COLO668 (cell line): ENCODE data around the gene PDE8A.

Experiments
- DNase-seq: peaks from one replicate; lab custom pipeline; 2025; ENCODE audit not compliant: unreplicated experiment; lab: John Stamatoyannopoulos, UW

Gene PDE8A

DNA sequence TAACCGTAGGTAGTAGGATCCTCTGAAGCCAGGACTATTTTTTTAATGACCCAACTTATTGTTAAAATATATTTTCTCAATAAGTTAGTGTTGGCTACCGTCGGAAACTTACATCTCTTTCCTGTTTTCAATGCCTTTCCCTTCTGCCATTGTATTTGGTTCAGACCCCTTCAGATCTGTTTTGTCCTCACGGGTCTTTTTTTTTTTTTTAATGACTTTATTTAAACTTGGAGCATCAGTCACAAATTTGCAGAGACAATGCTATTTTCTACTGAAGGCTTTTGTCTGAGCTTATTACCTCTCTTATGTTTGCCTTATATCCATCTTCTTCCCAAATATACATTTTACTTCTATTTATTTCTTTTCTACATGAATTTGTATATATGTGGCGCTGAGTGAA is 47.6 kb downstream of the PDE8A start:
- DNase-seq = no peak

DNA sequence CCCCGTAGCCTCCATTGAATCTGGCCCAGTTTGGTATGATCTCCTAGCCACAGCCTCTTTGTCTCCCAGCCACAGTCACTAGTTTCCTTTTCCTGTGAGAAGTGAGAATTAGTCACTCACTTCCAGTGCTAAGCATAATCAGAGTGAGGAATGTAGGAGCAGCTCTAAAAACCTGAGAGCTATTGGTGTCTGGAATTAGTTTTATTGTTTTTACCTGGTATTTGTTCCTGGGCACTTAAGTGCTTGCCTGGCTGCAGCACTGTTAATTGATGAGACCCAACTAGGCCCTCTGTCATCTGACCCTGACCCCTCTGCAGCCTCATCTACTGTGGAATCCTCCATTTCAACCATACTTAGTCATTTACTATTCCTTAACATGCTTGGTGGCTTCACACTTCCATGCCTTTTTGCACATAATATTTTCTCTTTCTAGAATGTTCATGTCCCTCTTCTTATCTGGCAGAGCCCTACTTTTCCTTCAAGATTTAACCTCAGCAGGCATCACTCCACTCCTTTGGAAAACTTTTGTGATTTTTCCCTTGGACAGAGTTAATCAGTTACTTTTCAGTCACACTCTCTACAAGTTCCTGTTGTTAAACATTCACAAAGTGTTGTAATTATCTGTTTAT is 48.8 kb downstream of the PDE8A start:
- DNase-seq = no peak

DNA sequence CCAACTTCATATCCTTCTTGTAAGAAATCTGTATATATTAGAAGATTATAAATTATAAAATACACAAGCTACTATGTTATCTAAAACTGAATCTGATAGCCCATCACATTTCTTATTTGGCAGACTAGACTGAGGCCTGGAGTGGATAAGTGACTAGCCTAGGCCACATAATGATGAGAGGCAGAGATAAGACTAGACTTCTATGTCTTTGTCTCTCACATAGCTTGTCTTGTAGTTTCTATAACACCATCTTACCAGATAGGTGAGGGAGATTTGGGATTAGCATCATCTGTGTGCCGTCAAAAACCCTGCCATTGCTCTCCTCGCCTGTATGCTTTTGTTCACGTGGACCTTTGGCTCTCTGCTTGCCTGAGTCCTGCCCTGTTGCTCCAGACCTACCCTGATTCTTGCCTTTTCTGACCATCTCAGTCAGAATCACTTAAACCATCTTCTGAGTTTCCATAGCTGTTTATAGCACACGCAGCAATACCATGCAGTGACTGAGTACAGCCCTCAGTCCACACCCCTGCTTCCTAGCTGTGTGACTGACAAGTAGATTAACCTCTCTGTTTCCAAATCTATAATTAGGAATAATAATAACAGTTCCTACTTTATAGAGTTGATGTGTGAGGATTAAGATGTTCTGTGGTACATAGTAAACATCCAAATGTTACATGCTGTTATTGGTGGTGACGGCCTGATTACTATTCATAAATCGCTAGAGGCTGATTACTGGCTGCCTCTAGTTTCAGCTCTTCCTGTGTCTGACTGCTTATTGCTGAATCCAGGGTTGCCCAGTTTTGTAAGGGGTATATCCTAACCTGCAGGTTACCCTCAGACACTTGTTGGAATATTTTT is 49.7 kb downstream of the PDE8A start:
- DNase-seq = no peak

DNA sequence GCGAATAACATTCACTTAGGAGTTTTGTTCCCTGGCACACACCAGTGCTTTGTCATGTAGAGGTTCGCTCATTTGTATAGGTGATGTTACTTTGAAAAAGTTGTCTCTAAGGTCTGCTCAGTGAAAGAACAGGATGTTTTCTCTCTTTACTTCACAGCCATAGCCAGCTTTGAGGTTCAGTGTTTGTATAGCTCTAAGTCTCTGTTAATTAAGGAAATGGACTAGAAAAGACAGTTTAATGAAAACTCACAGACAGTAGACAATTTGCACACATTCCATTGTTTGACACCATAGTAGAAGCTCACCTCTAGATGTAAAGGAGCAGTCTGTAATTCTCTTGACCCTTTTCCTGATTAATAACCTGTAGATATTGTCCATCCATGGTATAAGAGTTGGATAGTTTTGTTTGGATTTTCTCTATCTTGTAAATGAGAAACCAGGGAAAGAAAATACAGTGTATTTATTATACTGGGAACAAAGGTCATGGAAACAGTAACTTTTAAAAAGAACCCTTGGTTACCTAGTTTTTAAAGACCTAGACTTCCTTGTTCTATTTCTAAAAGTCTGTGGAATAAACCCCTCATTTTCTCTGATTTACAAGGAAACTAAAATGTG is 50.4 kb downstream of the PDE8A start:
- DNase-seq = no peak

DNA sequence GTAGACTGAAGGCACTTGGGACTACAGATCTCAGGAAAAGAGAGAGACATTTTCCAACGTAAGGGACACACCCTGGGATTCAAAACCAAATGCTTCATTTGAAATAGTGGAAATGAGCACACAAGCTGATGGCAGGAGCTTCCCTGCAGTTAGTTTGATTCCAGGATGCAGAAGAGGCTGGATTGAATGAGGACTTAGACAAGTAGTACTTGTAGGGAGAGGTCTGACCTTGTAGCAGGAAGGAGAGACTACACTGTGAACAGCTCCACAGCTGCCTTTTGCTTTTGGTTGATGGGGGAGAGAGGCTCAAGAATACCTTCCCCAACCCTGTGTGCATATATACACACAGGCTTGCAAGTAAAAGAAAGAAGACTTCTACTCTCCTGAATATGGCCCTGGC is 51.5 kb downstream of the PDE8A start:
- no peak for DNase-seq

DNA sequence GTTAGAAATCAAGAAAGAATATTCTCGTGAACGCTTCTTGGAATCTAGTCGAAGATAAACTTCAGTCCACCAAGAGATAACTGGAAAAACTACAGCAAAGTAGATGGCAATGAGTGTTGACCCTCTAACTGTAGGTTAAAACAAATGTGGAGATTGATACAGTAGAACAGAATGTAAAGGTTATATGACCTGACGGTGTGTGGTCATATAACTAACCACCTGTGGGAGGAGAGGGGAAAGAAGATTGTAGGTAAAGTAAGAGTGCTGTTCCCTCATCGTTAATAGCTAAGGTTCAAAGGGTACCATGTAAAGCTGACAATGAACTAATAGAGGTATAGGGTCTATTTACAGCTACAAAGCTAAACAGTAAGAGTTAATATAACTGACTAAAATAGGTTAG is 52.6 kb downstream of the PDE8A start:
- no peak for DNase-seq

DNA sequence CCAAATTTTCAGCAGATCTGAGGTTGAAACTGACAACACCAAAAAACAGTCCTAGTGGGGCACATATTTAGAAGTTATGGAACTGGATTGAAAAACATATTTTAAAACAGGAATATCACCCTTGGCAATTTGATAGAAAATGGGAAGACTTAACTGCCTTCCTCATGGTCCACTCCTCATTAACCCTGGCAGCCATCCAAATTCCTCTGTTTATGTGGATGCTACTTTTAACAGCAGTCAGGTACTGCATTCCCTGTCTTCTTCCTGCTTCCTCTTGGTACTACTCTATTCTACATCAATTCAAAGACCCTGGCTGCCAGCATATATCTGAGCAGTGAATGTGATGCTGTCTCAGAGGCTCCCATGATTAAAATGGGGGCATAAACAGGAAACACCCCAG is 54.3 kb downstream of the PDE8A start:
- DNase-seq = no peak

DNA sequence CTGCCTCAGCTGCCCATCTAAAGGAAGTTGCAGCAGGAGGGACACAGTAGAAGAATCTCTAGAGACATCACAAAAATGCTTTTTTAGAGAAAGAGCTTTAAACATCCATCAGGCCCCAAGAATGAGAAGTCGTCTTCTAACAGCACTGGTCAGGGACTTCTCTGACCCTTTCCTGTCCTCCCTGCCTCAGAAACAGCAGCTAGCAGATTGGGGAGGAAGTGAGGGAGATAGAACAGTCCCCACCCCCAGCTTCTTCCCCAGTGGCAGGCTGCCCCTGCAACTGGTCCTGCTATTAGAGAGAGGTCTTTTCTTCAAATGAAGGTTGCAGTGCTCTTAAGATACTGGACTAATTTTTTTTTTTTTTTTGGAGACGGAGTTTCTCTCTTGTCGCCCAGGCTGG is 55.1 kb downstream of the PDE8A start:
- DNase-seq = no peak

DNA sequence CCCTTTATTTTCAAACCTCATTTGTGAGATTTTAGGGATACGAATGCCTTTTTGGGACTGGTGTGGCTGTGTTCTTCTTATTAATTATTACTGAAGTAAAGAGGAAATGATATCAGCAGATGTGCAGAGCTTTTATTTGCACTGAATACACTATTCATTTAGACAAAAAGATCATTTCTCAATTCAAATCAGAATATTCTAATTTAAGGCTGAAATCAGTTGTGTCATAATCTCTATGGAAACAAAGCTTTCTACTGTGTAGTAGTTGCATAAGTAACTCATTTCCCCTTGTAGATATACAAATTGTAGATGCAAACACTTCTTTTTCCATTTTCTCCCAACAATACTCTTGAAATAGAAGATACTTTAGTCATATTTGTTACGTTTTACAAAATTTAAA is 56.0 kb downstream of the PDE8A start:
- DNase-seq = no peak

DNA sequence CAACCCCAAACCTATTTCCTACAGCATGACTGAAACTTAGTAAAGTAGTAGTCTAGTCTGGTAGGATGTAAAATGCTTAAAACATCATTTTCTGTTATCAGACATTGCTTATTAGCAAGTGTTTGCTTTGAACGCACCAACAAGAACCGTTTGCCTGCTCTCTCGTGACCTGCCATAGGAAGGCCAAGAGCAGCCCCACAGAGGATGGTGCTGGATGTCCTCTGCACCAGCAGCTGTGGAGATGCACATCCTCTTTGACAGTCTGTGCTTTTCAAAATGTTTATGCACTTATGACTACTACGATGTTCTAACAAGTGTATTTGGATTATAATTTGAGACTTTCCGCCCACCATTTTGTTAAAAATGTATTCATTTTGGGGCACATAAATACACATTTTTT is 59.6 kb downstream of the PDE8A start:
- DNase-seq = no peak

DNA sequence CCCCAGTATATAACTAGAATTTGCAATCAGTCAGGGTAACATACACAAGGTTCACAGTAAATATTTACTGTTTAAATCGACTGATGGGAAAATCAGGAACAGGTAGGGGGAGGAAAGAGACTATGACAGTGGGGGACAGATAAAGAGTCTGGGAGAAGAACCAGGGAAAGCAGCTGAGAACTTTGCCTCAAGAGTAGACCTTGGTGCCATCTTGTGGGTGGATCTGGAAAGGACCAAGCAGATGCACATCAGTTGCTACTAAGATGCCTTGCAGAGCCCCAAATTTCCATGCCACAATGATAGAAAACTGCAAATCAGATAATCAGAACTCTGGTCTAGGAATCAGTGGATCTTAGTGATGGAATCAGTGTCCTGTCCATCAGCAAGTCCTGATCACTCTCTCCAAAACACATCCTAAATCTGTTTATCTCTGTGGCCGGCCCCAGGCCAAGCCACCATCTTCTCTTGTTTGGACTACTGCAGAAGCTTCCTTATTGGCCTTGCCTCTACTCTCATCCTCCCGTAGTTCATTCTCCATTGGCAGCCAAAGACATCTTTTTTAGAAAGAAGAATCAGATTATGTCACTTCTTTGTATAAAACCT is 62.7 kb downstream of the PDE8A start:
- DNase-seq = peak; percentile 14

DNA sequence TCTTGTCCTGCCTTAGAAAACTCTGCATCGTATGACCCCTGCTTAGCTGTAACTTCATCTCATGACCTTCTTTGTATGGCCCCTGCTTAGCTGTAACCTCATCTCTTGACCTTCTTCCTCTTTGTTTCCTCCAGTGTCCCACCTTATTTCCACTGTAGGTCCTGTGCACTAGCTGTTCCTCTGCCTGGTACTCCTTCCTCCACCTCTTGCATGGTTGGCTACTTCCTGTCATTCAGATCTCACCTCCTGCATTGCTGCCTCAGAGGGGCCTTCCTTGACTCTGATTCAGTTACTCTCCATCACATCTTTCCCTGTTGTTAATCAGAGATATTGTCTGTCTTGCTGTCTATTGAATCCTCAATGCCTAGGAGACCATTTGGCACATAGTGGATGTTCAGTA is 63.2 kb downstream of the PDE8A start:
- DNase-seq = no peak

DNA sequence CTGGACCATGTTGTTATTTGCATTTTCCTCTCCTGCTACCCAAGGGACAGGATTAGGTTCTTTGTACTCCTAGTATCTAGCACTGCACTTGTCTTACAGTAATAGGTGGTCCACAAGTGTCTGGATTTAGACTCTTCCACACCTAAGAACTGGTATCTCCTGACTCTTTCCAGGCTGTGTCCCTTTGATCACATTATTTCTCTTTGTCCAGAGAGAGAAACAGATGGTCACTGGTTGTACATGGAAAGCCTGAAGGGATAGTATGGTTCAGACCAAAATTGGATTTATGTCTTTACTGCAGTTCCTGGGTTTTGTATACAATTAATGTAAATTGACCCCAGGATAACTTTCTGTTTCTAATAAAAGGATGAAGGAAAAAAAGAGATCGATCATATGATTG is 64.0 kb downstream of the PDE8A start:
- no peak for DNase-seq

DNA sequence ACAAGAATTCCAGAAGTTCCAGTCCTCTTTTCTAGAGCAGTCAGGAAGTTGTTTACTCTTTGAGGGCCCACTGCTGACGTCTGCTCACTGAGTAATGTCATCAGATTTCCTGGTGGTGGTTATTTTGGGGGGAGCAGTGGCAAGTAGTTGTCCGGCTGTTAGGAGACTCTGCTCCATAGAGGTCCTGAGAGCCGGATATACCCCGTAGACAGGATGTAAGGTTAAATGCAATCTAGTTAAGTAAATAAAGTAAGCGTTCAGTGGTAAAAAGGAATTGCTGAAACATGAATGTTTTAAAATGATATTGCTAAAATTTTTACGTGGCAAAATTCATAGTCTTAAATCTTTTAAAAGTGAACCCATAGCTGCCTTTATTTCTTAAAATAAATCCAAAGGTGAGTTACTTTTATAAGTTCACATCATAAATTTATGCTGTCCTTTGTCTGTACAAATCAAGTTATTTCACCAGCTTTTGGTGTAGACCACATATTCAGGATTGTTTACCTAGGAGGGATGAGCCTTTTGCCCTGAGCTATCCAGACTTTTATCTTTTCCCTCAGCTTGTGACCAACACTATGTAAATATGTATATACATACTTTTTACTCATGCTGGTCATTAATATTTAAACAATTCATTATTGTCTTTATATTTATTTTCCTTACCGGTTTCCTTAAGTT is 65.8 kb downstream of the PDE8A start:
- DNase-seq = peak; percentile 36

DNA sequence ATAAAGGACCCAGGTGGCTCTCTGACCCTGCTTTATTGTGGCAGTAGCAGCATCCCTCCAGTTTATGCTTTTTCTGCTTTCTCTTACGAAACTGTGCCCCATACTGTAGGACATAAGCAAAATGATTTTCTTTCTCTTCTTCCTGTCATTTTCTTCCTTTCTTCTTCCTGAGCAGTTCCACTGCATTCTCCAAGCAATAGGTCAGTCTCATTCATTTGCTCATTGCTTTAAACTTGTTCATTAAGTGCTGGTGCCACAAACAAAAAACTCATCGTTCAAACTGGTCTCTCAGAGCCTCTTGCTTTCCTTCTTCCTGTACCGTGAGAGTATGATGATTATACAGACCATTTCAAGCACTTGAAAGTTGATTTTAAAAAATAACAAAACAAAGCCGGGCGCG is 66.8 kb downstream of the PDE8A start:
- DNase-seq = no peak

DNA sequence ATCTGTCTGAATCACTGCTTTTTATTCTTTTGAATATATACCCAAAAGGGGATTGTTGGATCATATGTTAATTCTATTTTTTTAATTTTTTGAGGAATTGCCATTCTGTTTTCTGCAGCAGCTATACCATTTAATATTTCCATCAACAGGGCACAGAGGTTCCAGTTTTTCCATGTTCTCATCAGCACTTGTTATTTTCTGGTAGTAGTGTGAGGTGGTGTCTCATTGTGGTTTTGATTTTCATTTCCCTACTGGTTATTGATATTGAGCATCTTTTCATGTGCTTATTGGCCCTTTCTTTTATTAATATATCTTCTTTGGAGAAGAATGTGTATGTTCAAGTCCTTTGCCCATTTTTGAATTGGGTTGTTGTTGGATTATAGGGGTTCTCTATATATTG is 68.1 kb downstream of the PDE8A start:
- no peak for DNase-seq

DNA sequence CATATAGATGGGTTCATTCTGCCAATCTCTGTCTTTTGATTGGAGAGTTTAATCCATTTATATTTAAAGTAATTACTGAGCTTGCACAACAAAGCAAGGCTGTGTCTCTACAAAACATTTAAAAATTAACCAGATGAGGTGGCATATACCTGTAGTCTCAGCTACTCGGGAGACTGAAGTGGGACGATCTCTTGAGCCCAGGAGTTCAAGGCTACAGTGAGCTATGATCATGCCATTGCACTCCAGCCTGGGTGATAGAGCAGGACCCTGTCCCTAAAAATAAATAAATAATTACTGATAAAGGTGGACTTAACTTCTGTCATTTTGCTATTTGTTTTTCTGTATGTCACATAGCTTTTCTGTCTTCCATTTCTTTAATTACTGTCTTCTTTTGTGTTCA is 78.1 kb downstream of the PDE8A start:
- DNase-seq = no peak

DNA sequence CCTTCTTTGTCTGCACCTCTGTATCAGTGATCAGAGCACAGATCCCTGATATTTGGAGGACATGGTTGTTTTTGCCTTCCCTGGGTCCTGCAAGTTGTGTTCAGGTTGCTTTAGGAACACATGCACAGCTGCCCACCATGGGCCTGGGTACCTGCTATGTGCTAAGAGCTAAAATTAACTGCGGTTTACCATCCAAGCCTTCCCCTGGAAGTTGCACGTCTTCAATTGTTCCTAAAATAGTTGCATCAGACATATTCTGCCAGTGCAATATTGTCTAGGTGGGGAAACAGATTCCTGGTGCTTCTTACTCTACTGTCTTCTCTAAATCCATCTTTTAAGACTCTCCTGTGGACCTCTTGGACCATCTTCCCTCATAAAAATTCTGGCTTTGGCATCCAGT is 80.9 kb downstream of the PDE8A start:
- no peak for DNase-seq

DNA sequence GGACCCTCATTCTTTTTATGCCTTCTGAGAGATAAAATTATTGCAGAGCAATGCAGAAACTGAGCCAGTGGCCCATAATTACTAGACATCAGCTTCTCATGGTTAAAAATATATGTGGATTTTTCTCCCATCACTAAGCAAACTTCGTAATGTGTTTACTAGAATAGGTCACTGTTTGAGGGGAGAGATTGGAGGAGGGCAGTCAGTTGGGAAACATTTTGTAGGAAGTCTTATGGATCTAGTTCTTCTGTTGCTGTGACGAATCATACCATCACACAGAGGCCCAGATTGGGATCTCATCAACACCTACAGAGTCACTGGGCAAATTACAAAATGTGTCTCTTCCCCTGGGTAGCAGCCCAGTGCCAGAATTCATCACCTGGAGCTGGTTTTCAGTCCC is 81.4 kb downstream of the PDE8A start:
- DNase-seq = no peak

DNA sequence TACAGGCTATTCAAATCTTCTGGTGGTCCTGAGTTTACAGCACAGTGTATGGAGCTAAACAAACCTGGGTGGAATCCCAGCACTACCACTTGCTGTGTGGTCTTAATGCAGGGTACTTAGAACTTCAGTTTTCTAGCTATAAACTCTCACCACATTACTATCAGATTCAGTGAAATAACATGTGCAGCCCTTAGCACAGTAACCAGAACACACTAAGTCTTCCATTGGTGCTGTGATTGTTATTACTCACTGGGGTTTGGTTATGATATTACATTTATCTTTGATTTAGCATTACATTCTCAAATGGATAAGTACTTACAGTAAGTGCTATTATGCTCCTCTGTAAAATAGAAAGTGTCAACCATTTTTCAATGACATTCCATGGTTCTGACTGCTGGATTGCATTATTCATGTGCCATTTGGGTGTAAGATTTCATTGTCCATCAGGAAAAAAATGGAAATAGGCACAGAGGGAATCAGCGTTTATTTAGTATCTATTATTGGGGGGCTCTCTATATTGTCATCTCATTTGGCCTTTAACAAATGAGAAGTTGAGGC is 81.9 kb downstream of the PDE8A start:
- DNase-seq = no peak

DNA sequence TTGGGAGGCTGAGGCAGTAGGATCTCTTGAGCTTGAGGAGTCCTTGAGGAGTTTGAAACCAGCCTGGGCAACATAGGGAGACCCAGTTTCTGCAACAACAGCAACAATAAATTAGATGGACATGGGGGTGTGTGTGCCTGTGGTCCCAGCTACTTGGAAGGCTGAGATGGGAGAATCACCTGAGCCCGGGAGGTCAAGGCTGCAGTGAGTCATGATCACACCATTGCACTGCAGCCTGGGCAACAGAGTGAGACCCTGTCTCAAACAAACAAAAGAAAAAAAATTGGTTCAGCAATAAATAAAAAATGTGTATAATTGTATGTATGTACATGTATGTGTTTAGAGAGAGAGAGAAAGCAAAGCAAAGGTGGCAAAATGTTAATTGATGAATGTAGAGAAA is 83.1 kb downstream of the PDE8A start:
- DNase-seq = no peak
